T-helper 17 cell (primary cell): ENCODE data around the gene MARCHF5. TPM values are rescaled to one million over a fixed set of nuclear protein-coding genes. Genes with fewer than 3 reads are reported as not detected.
"Not testable (repeated sequence)": the region's sequence is repeated elsewhere in the genome, so short reads cannot be mapped to it uniquely, and the experiment has no call there.

ENCODE experiments used
- ATAC-seq: fragments of 150-1000 bp; cut with Tn5 transposase; 2 replicates; pipeline ENCODE4 v1.10.0; 2021; ENCODE audit warnings: mild to moderate bottlenecking, moderate library complexity
- DNase-seq, 3 donors: peaks; one replicate each; pipeline versions ENCODE4 v3.0.0 to v3.0.0-alpha.2; 2020 to 2021
- H3K9me3 ChIP-seq: one replicate; pipeline ENCODE4 v1.7.0; 2013; ENCODE audit warnings: low read length, mild to moderate bottlenecking; ENCODE audit not compliant: control insufficient read depth, poor library complexity, severe bottlenecking
- H3K27ac Mint-ChIP-seq: one replicate; pipeline ENCODE4 v1.8.0; 2022; ENCODE audit warnings: mild to moderate bottlenecking, moderate library complexity, mixed read lengths
- H3K27me3 Mint-ChIP-seq: one replicate; pipeline ENCODE4 v1.8.0; 2022; ENCODE audit warnings: mixed read lengths
- H3K36me3 Mint-ChIP-seq: one replicate; pipeline ENCODE4 v1.8.0; 2022; ENCODE audit warnings: low read depth, mixed read lengths
- H3K4me1 Mint-ChIP-seq: one replicate; pipeline ENCODE4 v1.8.0; 2022; ENCODE audit warnings: mild to moderate bottlenecking, mixed read lengths
- H3K4me3 Mint-ChIP-seq: one replicate; pipeline ENCODE4 v1.8.0; 2022; ENCODE audit warnings: mild to moderate bottlenecking, moderate library complexity, mixed read lengths
- total RNA-seq, 4 donors: library from RNA in 2 of 4; stranded (reverse) in 2 of 4; gene quantifications; one replicate each; pipeline ENCODE4 v1.2.3 and lab custom pipeline; 2022 to 2026

The MARCHF5 gene
- total RNA-seq, 2 donors from 2014 or later = 27.3 to 30.8 TPM

DNA sequence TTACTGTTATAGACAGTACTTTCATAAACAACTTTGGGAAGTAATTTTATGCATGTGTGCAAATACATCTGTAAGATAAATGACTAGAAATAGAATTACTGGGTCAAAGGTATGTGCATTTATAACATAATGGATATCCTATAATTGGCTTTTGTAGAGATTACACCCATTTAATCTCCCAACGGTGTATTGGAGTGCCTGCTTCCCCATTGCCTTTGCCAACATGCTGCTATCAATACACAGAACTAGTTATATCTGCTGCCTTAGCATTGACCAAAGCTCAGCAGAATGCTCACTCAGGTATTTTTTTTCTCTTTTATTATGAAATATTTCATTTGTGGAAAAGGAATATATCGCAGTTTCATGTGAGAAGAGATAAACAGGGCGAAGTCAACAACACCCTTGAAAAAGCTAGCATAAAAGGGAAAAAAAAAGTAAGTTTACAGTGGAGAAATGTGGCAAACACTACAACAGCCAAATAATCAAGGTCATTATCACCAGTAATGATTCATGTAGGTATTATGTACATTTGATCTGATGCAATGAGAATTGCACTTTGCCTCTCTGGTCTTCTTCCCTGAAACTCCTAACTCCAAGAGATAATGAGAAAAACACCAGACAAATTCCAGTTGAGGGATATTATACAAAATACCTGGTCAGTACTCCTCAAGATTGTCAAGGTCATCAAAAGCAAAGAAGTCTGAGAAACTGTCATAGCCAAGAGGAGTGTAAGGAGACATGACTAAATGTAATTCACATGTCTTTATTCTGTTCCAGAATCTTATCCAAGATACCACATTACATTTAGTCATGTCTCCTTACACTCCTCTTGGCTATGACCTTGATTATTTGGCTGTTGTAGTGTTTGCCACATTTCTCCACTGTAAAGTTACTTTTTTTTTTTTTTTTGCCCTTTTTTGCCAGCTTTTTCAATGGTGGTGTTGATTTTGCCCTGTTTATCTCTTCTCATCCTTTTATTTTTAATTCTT lies 36.8 kb downstream of the MARCHF5 start:
- Mint-ChIP-seq H3K4me3 (no peak overlapping the region), H3K27me3 (no peaks in the 10 kb centered on the region)
- DNase-seq = no peak

GRCh38 chr10:92328993-92329392 lies 38.0 kb downstream of the MARCHF5 start:
- no peak for ATAC-seq
- no peak overlapping the region for H3K4me3 Mint-ChIP-seq
- H3K4me1 Mint-ChIP-seq = peaks cover 8% of the 10 kb centered on the region

More for the DNA sequence above, 36.8 kb downstream of the MARCHF5 start:
- ATAC-seq = no peak
- Mint-ChIP-seq H3K27ac (no peak overlapping the region), H3K4me1 (peaks cover 12% of the 10 kb centered on the region), H3K36me3 (no peaks in the 10 kb centered on the region)
- H3K9me3 ChIP-seq = no peaks in the 10 kb centered on the region

DNA sequence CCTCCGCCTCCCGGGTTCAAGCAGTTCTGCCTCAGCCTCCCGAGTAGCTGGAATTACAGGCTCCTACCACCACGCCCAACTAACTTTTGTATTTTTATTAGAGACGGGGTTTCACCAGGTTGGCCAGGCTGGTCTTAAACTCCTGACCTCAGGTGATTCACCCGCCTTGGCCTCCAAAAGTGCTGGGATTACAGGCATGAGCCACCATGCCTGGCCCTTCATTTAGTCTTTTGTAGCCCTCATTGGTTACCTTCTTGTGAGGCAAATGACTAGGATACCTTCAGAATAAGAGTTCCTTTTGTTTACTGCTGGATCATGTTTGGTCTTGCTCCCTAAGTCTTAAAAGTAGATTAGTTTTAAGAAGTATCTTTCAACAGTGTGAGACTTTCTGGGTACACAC lies 39.0 kb downstream of the MARCHF5 start:
- H3K4me3 Mint-ChIP-seq, ATAC-seq, H3K36me3 Mint-ChIP-seq, H3K4me1 Mint-ChIP-seq, H3K27me3 Mint-ChIP-seq, DNase-seq, H3K9me3 ChIP-seq: not testable (repeated sequence)
- H3K27ac Mint-ChIP-seq = peak overlapping the region; percentile 47

More at GRCh38 chr10:92328993-92329392, 38.0 kb downstream of the MARCHF5 start:
- Mint-ChIP-seq H3K27me3 (no peaks in the 10 kb centered on the region), H3K36me3 (no peaks in the 10 kb centered on the region), H3K27ac (no peak overlapping the region)
- H3K9me3 ChIP-seq = no peaks in the 10 kb centered on the region
- no peak for DNase-seq

DNA sequence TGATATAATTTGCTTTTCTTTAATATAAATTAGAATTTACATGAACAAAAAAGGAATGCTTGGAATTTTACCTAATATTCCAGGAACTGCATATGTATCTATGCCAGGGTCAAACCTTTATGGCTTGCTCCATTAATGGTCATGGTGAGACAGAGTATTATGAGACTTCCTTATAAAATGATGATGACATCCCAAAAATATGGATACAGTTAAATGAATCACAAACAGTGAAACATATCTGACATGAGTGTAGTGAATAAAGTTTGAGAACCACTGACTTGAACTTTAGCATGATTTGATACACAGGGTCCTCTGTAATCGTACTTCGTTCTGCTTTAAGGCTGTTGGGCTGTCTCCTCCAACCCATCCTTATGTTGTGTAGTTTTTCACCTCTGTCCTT lies 51.8 kb downstream of the MARCHF5 start:
- Mint-ChIP-seq H3K27ac (peak overlapping the region; percentile 82), H3K4me3 (no peak overlapping the region), H3K36me3 (peaks cover 8% of the 10 kb centered on the region), H3K27me3 (no peaks in the 10 kb centered on the region), H3K4me1 (peaks cover 14% of the 10 kb centered on the region)
- DNase-seq (no peak), ATAC-seq (no peak)
- no peaks in the 10 kb centered on the region for H3K9me3 ChIP-seq

DNA sequence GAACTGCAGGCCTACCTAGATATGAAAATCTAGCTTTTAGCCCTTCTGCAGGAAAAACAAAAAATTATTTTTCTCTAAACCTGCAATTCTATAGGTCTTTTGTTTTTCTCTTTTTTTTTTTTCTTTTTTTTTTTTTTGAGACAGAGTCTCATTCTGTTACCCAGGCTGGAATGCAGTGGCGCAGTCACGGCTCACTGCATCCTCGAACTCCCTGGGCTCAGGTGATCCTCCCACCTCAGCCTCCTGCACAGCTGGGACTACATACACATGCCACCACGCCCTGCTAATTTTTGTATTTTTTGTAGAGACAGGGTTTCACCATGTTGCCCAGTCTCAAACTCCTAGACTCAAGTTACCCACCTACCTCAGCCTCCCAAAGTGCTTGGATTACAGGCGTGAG lies 54.6 kb downstream of the MARCHF5 start:
- not testable (repeated sequence) for H3K27me3 Mint-ChIP-seq, DNase-seq, ATAC-seq, H3K9me3 ChIP-seq, H3K4me3 Mint-ChIP-seq, H3K36me3 Mint-ChIP-seq, H3K27ac Mint-ChIP-seq
- H3K4me1 Mint-ChIP-seq = peaks cover 16% of the 10 kb centered on the region

DNA sequence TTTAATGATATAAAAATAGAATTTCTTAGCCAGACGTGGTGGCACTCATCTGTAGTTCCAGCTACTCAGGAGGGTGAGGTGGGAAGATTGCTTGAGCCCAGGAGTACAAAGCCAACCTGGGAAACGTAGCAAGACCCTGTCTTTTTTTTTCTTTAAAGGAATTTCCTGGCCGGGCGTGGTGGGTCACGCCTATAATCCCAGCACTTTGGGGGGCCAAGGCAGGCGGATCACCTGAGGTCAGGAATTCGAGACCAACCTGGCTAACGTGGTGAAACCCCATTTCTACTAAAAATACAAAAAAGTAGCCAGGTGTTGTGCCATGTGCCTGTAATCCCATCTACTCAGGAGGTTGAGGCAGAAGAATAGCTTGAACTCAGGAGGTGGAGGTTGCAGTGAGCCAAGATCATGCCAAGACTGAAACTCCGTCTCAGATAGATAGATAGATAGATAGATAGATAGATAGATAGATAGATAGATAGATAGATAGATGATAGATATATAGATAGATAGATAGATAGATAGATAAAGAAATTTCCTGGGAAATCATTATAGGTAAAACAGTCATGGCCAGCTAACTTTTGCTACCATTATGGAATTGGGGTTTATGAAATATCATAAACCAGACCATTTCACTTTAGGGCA lies 56.2 kb downstream of the MARCHF5 start:
- DNase-seq, ATAC-seq, H3K27me3 Mint-ChIP-seq, H3K4me3 Mint-ChIP-seq, H3K27ac Mint-ChIP-seq, H3K9me3 ChIP-seq, H3K36me3 Mint-ChIP-seq: not testable (repeated sequence)
- H3K4me1 Mint-ChIP-seq = peaks cover 16% of the 10 kb centered on the region

GRCh38 chr10:92350411-92350810 lies 59.4 kb downstream of the MARCHF5 start:
- H3K4me3 Mint-ChIP-seq = no peak overlapping the region
- no peaks in the 10 kb centered on the region for H3K27me3 Mint-ChIP-seq
- ATAC-seq = no peak
- DNase-seq = no peak
- no peak overlapping the region for H3K27ac Mint-ChIP-seq
- H3K36me3 Mint-ChIP-seq = peaks cover 3% of the 10 kb centered on the region
- peaks cover 2% of the 10 kb centered on the region for H3K4me1 Mint-ChIP-seq
- no peaks in the 10 kb centered on the region for H3K9me3 ChIP-seq

DNA sequence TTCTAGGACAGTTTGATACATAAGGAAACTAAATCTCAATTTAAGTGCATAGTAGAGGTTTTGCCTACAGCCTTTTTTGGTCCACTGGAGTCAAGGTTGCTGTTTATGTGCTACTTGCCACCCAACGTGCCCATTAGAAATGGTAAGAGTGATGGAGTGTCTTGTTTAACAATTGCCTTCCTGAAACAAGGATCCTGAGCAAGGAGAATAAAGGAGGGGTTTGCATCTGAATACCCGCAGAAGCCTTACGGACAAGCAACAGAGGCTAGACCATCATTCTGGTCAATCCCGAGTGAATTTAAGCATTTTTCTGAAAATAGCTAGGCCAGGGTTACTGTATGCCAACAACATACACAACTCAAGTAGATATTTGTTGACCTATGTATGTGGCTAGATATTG lies 63.6 kb downstream of the MARCHF5 start:
- Mint-ChIP-seq H3K4me3 (no peak overlapping the region), H3K4me1 (no peaks in the 10 kb centered on the region), H3K27me3 (no peaks in the 10 kb centered on the region), H3K36me3 (no peaks in the 10 kb centered on the region), H3K27ac (no peak overlapping the region)
- ATAC-seq (no peak), DNase-seq (no peak)
- no peaks in the 10 kb centered on the region for H3K9me3 ChIP-seq

DNA sequence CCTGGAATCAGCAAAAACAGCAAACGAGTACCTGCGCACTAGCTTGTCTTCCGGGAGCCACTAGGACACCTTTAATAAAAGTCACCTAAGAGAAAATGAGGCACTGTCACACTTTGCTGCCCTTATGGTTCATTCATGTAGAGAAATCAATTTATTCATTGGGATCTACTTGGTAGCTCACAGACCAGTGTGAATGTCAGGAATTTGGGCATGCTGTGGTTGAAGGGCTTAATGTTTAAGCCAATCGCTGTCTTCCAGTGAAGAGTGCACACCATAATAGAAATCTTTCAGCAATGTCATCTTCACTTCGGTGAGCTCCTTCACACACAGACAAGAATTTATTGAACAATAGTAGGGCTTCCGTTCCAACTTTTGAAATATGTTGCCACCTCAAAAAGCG lies 65.1 kb downstream of the MARCHF5 start:
- no peak overlapping the region for H3K4me3 Mint-ChIP-seq
- H3K27ac Mint-ChIP-seq = peak overlapping the region; percentile 6
- DNase-seq = no peak
- no peaks in the 10 kb centered on the region for H3K27me3 Mint-ChIP-seq
- no peak for ATAC-seq
- H3K36me3 Mint-ChIP-seq = no peaks in the 10 kb centered on the region
- no peaks in the 10 kb centered on the region for H3K4me1 Mint-ChIP-seq
- no peaks in the 10 kb centered on the region for H3K9me3 ChIP-seq

DNA sequence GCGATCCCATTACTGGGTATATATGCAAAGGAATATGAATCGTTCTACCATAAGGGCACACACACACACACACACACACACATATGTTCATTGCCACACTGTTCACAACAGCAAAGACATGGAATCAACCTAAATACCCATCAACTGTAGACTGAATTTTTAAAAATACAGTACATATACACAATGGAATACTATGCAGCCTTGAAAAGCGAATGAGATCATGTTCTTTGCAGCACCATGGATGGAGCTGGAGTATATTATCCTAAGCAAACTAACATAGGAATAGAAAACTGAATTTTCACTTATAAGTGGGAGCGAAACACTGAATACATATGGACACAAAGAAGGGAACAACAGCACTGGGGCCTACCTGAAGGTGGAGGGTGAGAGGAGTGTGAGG lies 72.5 kb downstream of the MARCHF5 start:
- Mint-ChIP-seq H3K27ac (no peak overlapping the region), H3K4me1 (no peaks in the 10 kb centered on the region), H3K27me3 (peaks cover 22% of the 10 kb centered on the region), H3K4me3 (no peak overlapping the region), H3K36me3 (no peaks in the 10 kb centered on the region)
- no peaks in the 10 kb centered on the region for H3K9me3 ChIP-seq
- no peak for DNase-seq
- no peak for ATAC-seq

DNA sequence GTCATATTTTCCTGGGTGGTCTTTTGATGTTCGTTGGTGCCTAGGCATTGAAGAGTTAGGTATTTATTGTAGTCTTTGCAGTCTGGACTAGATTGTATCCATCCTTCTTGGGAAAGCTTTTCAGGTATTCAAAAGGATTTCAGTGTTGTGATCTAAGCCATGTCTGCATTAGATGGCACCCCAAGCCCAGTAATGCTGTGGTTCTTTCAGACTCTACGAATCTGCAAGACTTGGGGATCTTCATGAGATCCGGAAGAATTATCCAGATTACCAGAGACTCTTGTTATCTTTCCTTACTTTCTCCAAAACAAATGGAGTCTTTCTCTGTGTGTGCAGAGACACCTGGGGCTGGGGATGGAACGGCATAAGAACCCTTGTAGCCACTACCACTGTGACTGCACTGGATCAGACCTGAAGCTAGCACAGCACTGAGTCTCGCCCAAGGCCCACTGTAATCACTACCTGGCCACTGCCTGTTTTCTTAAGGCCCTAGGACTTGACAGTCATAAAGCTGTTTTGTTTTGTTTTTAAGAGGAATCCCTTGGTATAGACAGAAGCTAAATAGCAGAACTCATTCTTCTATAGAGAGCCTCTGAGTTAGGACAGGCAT lies 75.5 kb downstream of the MARCHF5 start:
- no peaks in the 10 kb centered on the region for H3K9me3 ChIP-seq
- H3K4me1 Mint-ChIP-seq = no peaks in the 10 kb centered on the region
- no peak overlapping the region for H3K27ac Mint-ChIP-seq
- ATAC-seq = no peak
- peaks cover 22% of the 10 kb centered on the region for H3K27me3 Mint-ChIP-seq
- DNase-seq = no peak
- no peaks in the 10 kb centered on the region for H3K36me3 Mint-ChIP-seq
- no peak overlapping the region for H3K4me3 Mint-ChIP-seq

- DNase-seq (no peak), ATAC-seq (no peak)
- H3K36me3 Mint-ChIP-seq = no peaks in the 10 kb centered on the region
- peaks cover 8% of the 10 kb centered on the region for H3K27me3 Mint-ChIP-seq
- H3K27ac Mint-ChIP-seq = no peak overlapping the region
- no peak overlapping the region for H3K4me3 Mint-ChIP-seq
- H3K9me3 ChIP-seq = no peaks in the 10 kb centered on the region
- no peaks in the 10 kb centered on the region for H3K4me1 Mint-ChIP-seq
Observed at GRCh38 chr10:92377962-92378361, 87.0 kb downstream of the MARCHF5 start.

DNA sequence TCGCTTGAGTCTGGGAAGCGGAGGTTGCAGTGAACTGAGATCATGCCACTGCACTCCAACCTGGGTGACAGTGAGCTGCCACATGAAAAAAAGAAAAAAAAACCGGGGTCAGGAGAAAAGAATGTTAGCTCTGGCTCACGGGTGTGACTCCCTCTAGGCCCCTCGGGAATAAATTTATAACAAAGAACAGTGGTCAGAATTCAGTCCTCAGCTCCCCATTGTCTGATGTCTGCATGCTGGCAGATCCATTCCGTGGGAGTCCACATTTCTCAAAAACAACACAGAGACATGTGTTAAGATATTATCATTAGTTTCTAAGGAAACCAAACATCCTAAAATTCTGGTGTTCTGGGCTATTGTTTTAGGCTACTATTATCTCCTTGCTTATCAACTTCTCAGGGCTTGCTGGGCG lies 90.6 kb downstream of the MARCHF5 start:
- H3K9me3 ChIP-seq = no peaks in the 10 kb centered on the region
- Mint-ChIP-seq H3K4me3 (no peak overlapping the region), H3K4me1 (no peaks in the 10 kb centered on the region), H3K27ac (no peak overlapping the region), H3K36me3 (no peaks in the 10 kb centered on the region), H3K27me3 (peaks cover 11% of the 10 kb centered on the region)
- ATAC-seq (no peak), DNase-seq (no peak)
